Hepatocyte (in vitro differentiated cells): ENCODE measurements around the gene BRSK1.

Source experiments
- CTCF ChIP-seq: fragments of 200-600 bp; sonication (generic); IDR thresholded peaks from 2 replicates; pipeline ENCODE4 v1.5.1; 2016; ENCODE audit warnings: antibody characterized with exemption, mild to moderate bottlenecking; ENCODE audit not compliant: poor library complexity
- EZH2 ChIP-seq: fragments of 200-600 bp; sonication (generic); IDR thresholded peaks from 2 replicates; pipeline ENCODE4 v1.6.1; 2016; ENCODE audit warnings: antibody characterized with exemption, mild to moderate bottlenecking, borderline replicate concordance

DNA sequence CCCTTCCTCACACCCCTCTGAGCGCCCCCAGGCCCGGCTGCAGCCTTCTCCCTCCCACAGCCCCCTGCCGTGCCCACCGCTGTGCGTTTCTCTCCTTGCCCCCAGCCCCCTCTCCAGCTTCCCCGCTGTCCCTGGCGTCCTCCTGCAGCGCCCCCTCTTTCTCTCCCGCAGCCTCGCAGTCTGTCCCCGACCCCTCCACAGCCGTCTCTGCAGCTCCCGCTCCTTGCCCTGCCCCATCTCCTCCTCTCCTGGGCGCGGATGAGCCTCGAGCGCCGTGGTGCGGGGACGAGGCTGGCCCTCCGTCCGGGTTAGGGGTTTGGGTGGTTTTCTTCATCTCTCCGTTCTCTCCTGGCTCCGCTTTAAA is 57.0 kb downstream of the BRSK1 start:
- TF ChIP-seq CTCF (peak; percentile 36), EZH2 (no peak)
